ENCODE data around the gene RBM44. TPM values are rescaled to one million over a fixed set of nuclear protein-coding genes. Genes with fewer than 3 reads are reported as not detected.
"Not testable (repeated sequence)": the region's sequence is repeated elsewhere in the genome, so short reads cannot be mapped to it uniquely, and the experiment has no call there.

RBM44 gene
- total and polyA plus RNA-seq, 5 experiments from 2014 or later, result 0.80 to 1.0 (median 0.91) TPM; not detected in 2

GRCh38 chr2:237824085-237824484, 25.5 kb downstream of the RBM44 start:
- H3K36me3 Mint-ChIP-seq, result peaks cover 0 to 4% (median 2%) of the 10 kb centered on the region in 3 donors
- H3K9me3 Mint-ChIP-seq, result no peaks in the 10 kb centered on the region
- H3K4me1 Mint-ChIP-seq, result no peaks in the 10 kb centered on the region
- ATAC-seq (no peak), DNase-seq (no peak)
- POLR2A ChIA-PET, result no interaction called here
- H3K27ac Mint-ChIP-seq, result no peak overlapping the region
- H3K27me3 Mint-ChIP-seq, result no peaks in the 10 kb centered on the region
- no peak overlapping the region for H3K4me3 Mint-ChIP-seq

DNA sequence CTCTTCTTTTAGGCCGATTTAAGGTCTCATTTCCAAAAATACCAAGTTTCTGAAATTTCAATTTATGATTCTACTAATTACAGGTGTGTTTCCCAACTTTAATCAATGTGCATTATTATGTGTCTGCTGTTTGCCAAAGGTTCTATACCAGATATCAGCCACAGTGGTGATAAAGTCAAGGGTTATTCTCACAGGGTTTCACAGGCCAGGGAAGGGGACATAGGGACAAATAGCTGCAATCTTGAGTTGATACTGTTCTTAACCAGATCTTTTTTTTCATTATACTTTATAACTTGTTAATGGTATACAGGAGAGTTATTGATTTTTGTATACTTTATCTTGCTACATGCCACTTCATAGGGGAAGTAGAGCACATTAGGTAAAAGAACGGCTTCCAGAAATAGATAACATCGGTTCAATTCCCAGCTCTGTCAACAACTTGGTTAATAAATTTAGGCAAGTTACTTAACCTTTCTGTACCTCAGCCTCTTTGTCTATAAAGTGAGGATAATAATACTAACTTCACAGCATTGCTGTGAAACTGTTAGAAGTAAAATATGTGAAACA, 28.9 kb downstream of the RBM44 start:
- Mint-ChIP-seq H3K36me3 (peaks cover 0 to 4% (median 2%) of the 10 kb centered on the region in 3 donors), H3K4me1 (peaks cover 0 to 3% (median under 1%) of the 10 kb centered on the region in 4 donors), H3K27ac (no peak overlapping the region), H3K27me3 (no peaks in the 10 kb centered on the region), H3K4me3 (no peak overlapping the region), H3K9me3 (no peaks in the 10 kb centered on the region)
- no peak for DNase-seq
- POLR2A ChIA-PET, result interaction anchor here (0.5 kb wide), 1 partner anchor 72 kb away, joined by 3 read pairs; no protein-coding TSS in a partner anchor
- ATAC-seq, result no peak

DNA sequence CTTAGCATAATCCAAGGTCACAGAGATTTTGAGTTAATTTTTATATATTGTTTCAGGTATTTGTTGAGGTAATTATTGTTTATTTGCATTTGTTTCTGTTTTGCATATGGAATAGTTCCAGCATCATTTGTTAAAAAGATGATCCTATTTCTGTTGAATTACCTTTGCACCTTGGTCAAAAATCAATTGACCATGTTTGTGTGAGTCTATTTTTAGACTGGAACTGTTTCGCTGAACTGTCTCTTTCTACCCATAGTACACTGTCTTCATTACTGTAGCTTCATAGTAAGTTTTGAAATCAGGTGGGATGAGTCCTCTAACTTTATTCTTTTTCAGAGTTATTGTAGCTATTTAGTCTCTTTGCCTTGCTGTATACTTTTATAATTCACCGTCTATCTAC, 31.9 kb downstream of the RBM44 start:
- ATAC-seq, result no peak
- Mint-ChIP-seq H3K4me3 (no peak overlapping the region), H3K27me3 (no peaks in the 10 kb centered on the region), H3K27ac (no peak overlapping the region), H3K9me3 (no peaks in the 10 kb centered on the region), H3K36me3 (peaks cover 0 to 8% (median 1%) of the 10 kb centered on the region in 3 donors), H3K4me1 (peaks cover 0 to 3% (median under 1%) of the 10 kb centered on the region in 4 donors)
- POLR2A ChIA-PET, result no interaction called here
- DNase-seq, result no peak

GRCh38 chr2:237833546-237833945, 35.0 kb downstream of the RBM44 start:
- POLR2A ChIA-PET, result no interaction called here
- H3K36me3 Mint-ChIP-seq, result peaks cover 0 to 12% (median 0%) of the 10 kb centered on the region in 3 donors
- H3K4me3 Mint-ChIP-seq, result no peak overlapping the region
- no peaks in the 10 kb centered on the region for H3K27me3 Mint-ChIP-seq
- no peak for DNase-seq
- no peak for ATAC-seq
- no peak overlapping the region for H3K27ac Mint-ChIP-seq
- no peaks in the 10 kb centered on the region for H3K9me3 Mint-ChIP-seq
- peaks cover 0 to 3% (median under 1%) of the 10 kb centered on the region in 4 donors for H3K4me1 Mint-ChIP-seq

DNA sequence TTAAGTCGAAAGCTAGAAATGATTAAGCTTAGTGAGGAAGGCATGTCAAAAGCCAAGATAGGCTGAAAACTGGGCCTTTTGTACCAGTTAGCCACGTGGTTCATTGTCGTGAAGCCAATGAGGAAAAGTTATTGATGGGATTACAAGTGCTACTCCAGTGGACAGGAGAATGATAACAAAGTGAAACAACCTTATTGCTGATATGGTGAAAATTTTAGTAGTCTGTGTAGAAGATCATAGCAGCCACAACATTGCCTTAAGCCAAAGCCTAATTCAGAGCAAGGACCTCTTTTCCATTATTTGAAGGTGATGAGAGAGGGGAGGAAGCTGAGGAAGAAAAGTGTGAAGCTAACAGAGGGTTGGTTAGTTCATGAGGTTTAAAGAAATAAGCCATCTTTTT, 36.8 kb downstream of the RBM44 start:
- H3K36me3 Mint-ChIP-seq, result peaks cover 0 to 12% (median 0%) of the 10 kb centered on the region in 3 donors
- no peaks in the 10 kb centered on the region for H3K9me3 Mint-ChIP-seq
- H3K27ac Mint-ChIP-seq, result no peak overlapping the region
- DNase-seq (no peak), ATAC-seq (no peak)
- H3K27me3 Mint-ChIP-seq, result no peaks in the 10 kb centered on the region
- no peak overlapping the region for H3K4me3 Mint-ChIP-seq
- POLR2A ChIA-PET, result no interaction called here
- H3K4me1 Mint-ChIP-seq, result peaks cover 0 to 3% (median under 1%) of the 10 kb centered on the region in 4 donors

DNA sequence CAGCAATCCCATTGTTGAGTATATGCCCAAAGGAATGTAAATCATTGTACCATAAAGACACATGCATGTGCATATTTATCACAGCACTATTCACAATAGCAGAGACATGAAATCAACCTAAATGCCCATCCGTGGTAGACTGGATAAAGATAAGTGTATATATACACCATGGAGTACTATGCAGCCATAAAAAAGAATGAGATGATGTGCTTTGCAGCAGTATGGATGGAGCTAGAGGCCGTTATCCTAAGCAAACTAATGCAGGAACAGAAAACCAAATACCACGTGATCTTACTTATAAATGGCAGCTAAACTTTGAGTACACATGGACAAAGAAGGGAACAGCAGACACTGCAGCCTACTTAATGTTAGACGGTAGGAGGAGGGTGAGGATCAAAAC, 42.5 kb downstream of the RBM44 start:
- no peak for DNase-seq
- Mint-ChIP-seq H3K27me3 (no peaks in the 10 kb centered on the region), H3K36me3 (peaks cover 0 to 12% (median 0%) of the 10 kb centered on the region in 3 donors), H3K27ac (no peak overlapping the region), H3K4me1 (no peaks in the 10 kb centered on the region), H3K9me3 (peaks cover 0 to 6% (median 0%) of the 10 kb centered on the region in 9 donors), H3K4me3 (no peak overlapping the region)
- POLR2A ChIA-PET, result no interaction called here
- ATAC-seq, result no peak

- DNase-seq, H3K27me3 Mint-ChIP-seq, H3K4me3 Mint-ChIP-seq, H3K36me3 Mint-ChIP-seq, H3K4me1 Mint-ChIP-seq, POLR2A ChIA-PET, ATAC-seq, H3K27ac Mint-ChIP-seq: not testable (repeated sequence)
- peaks cover 0 to 18% (median 6%) of the 10 kb centered on the region in 9 donors for H3K9me3 Mint-ChIP-seq
These were observed 50.4 kb downstream of the RBM44 start for GRCh38 chr2:237848940-237849339.

GRCh38 chr2:237854295-237854694, 55.7 kb downstream of the RBM44 start:
- Mint-ChIP-seq H3K36me3 (peaks cover 0 to 3% (median 0%) of the 10 kb centered on the region in 3 donors), H3K27me3 (peaks cover 8 to 23% (median 13%) of the 10 kb centered on the region in 5 donors), H3K27ac (no peak overlapping the region), H3K4me1 (peaks cover 4 to 8% (median 7%) of the 10 kb centered on the region in 4 donors), H3K9me3 (peaks cover 0 to 1% (median 0%) of the 10 kb centered on the region in 9 donors), H3K4me3 (no peak overlapping the region)
- ATAC-seq (no peak), DNase-seq (no peak)
- POLR2A ChIA-PET, result no interaction called here

GRCh38 chr2:237857791-237858190, 59.2 kb downstream of the RBM44 start:
- no peak overlapping the region for H3K4me3 Mint-ChIP-seq
- H3K36me3 Mint-ChIP-seq, result peaks cover 0 to 3% (median 0%) of the 10 kb centered on the region in 3 donors
- ATAC-seq, result no peak
- peaks cover 14 to 45% (median 34%) of the 10 kb centered on the region in 5 donors for H3K27me3 Mint-ChIP-seq
- no peaks in the 10 kb centered on the region for H3K9me3 Mint-ChIP-seq
- no peak overlapping the region for H3K27ac Mint-ChIP-seq
- POLR2A ChIA-PET, result no interaction called here
- no peak for DNase-seq
- H3K4me1 Mint-ChIP-seq, result peaks cover 4 to 14% (median 10%) of the 10 kb centered on the region in 4 donors

DNA sequence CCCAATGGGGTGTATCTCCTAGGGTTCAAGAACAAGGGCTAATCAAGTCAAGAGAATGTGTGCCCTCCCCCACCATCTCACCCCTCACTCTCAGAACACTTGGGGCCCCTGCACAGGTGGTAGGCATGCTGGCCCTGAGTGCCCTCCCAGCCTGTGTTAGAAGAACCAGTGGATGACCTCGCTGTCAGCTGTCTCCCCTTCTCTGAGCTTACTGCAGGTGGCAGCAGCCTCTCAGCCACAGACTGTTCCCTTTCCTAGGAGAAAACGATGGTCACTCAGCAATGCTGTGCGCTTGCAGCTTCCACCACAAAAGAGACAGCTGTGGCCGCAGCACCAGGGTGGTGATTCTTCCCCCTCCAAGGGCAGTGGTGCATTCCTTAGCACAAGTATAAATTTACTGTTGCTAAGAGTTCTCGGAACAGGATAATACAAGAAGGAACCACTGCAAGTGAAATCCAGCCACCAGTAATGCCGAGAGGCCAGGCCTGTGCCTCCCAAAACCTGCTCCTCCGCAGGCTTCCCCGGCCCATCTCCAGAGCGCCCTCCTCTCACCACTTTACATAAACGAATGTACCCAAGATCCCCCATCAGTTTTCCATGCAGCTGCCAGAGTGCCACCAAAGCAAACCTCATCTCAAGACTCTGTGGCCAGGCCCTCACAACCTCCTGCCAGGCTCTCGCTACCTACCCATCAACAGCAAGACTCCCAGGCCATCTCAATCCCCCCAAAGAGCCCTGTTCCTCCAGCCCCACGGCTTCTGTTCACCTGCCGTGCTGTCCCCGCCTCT, 59.9 kb downstream of the RBM44 start:
- ATAC-seq (peak; percentile 57 to 68), DNase-seq (peak in 4 of 10 donors; percentile 23 to 28 (median 27))
- POLR2A ChIA-PET, result no interaction called here
- Mint-ChIP-seq H3K27ac (no peak overlapping the region), H3K36me3 (peaks cover 0 to 3% (median 0%) of the 10 kb centered on the region in 3 donors), H3K4me1 (peaks cover 4 to 14% (median 10%) of the 10 kb centered on the region in 4 donors), H3K27me3 (peaks cover 14 to 50% (median 34%) of the 10 kb centered on the region in 5 donors), H3K4me3 (peak overlapping the region in 5 of 10 donors; percentile 0 to 77 (median 34)), H3K9me3 (no peaks in the 10 kb centered on the region)

- no peak overlapping the region for H3K27ac Mint-ChIP-seq
- POLR2A ChIA-PET, result no interaction called here
- peaks cover 0 to 3% (median 0%) of the 10 kb centered on the region in 3 donors for H3K36me3 Mint-ChIP-seq
- no peaks in the 10 kb centered on the region for H3K9me3 Mint-ChIP-seq
- H3K27me3 Mint-ChIP-seq, result peaks cover 14 to 52% (median 34%) of the 10 kb centered on the region in 5 donors
- DNase-seq, result no peak
- no peak for ATAC-seq
- H3K4me3 Mint-ChIP-seq, result peak overlapping the region in 2 of 10 donors; percentile 0 to 34
- H3K4me1 Mint-ChIP-seq, result peaks cover 4 to 14% (median 10%) of the 10 kb centered on the region in 4 donors
These were observed 60.5 kb downstream of the RBM44 start for GRCh38 chr2:237859082-237859433.

DNA sequence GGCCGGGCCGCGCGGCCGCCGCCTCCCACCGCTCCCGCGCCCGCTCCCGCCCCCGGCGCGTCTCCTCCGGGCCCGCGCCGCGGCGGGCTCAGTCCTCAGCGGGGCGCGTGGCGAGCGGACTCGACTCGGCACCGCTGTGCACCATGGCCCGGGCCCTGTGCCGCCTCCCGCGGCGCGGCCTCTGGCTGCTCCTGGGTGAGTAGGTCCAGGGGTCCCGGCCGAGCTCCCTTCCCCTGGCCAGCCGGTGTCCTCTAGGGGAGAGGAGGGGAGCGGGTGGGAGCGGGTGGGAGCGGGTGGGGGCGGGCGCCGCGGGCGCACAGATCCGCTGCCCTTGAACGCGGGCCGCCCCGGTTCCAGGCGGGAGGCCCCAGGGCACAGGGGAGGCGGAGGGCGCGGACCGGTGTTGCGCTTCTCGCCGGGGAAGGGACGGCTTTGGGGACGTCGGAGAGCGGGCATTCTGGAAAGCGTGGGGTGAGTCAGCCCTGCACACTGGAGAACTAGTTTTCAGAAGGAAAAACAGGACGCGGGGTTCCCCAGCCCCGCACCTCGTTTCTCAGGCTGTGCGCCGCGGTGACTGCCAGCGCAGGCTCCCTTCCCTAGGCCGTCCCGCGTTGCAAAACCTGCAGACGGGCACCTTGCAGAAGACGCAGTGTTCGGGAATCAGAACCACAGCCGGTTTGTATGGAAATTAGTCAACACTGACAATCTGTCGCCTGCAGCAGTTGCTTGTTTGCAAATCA, 61.1 kb downstream of the RBM44 start, which contains the start of gene RAMP1:
Gene RAMP1, plus strand, starts transcription at position 91 of the 740 bp plus-strand sequence. Its CDS starts 53 bp downstream, at position 144.
- ATAC-seq (peak in 1 of 2 donors; percentile 32), DNase-seq (no peak)
- peak within 1 kb of the TSS in 7 of 10 donors; percentile 0 to 77 (median 26) for H3K4me3 Mint-ChIP-seq
- POLR2A ChIA-PET, result no interaction called here
- peaks cover 0 to under 1% (median 0%) of the 10 kb centered on the region in 9 donors for H3K9me3 Mint-ChIP-seq
- peaks cover 0 to 3% (median 0%) of the 10 kb centered on the region in 3 donors for H3K36me3 Mint-ChIP-seq
- H3K27me3 Mint-ChIP-seq, result peaks cover 14 to 57% (median 34%) of the 10 kb centered on the region in 5 donors
- peak within 1 kb of the TSS in 1 of 10 donors; percentile 15 for H3K27ac Mint-ChIP-seq
- peaks cover 4 to 14% (median 10%) of the 10 kb centered on the region in 4 donors for H3K4me1 Mint-ChIP-seq

Data from naive thymus-derived CD8-positive, alpha-beta T cell (primary cell).